ENCODE measurements around the gene C4orf50. TPM values are rescaled to one million over a fixed set of nuclear protein-coding genes. Genes with fewer than 3 reads are reported as not detected.
A peak's percentile ranks its signal among the peaks of the same experiment; 100 is the strongest.
"Not testable (repeated sequence)": the region's sequence is repeated elsewhere in the genome, so short reads cannot be mapped to it uniquely, and the experiment has no call there.

C4orf50 gene
- total RNA-seq, 1 experiment from 2014 or later: 0.17 TPM

- no peak overlapping the region for H3K4me3 Mint-ChIP-seq
- no peaks in the 10 kb centered on the region for H3K79me1 ChIP-seq (ENCODE audit: insufficient read depth, low read depth, low read length, poor library complexity, severe bottlenecking)
- H4K5ac ChIP-seq (ENCODE audit: insufficient read length, low read depth, low read length): no peak overlapping the region
- H2BK12ac ChIP-seq (ENCODE audit: insufficient read length, low read depth, low read length): no peak overlapping the region
- no peak overlapping the region for H2BK15ac ChIP-seq (ENCODE audit: low read depth, low read length)
- H3K18ac ChIP-seq (ENCODE audit: insufficient read length, low read depth, low read length): no peak overlapping the region
- no peak overlapping the region for H2AFZ ChIP-seq (ENCODE audit: low read length)
- no peak overlapping the region for H2BK120ac ChIP-seq (ENCODE audit: low read depth, low read length, poor library complexity, severe bottlenecking)
- H3K4me1 ChIP-seq (ENCODE audit: insufficient read depth, low read length): no peaks in the 10 kb centered on the region
- no peak overlapping the region for H3K9ac ChIP-seq (ENCODE audit: extremely low read depth, insufficient read length, low read length)
- H3K27ac Mint-ChIP-seq: no peak overlapping the region
- H3K27ac ChIP-seq (ENCODE audit: insufficient read length, low read depth, low read length): no peak overlapping the region
- H3K9me3 Mint-ChIP-seq: no peaks in the 10 kb centered on the region
- no peak overlapping the region for H2AK5ac ChIP-seq (ENCODE audit: insufficient read length, low read length)
- no peak overlapping the region for H3K14ac ChIP-seq (ENCODE audit: insufficient read depth, low read length)
- no peak overlapping the region for H3K23ac ChIP-seq (ENCODE audit: insufficient read length, low read depth, low read length)
- H3K27me3 ChIP-seq (ENCODE audit: insufficient read depth, low read length): no peaks in the 10 kb centered on the region
- no peaks in the 10 kb centered on the region for H4K20me1 ChIP-seq (ENCODE audit: control insufficient read depth, insufficient read depth, insufficient read length)
- H3K4ac ChIP-seq (ENCODE audit: low read depth, low read length): no peak overlapping the region
- H2BK20ac ChIP-seq (ENCODE audit: low read depth, low read length, poor library complexity, severe bottlenecking): no peak overlapping the region
- peaks cover 30% of the 10 kb centered on the region for H3K27me3 Mint-ChIP-seq (ENCODE audit: low read depth)
- H4K91ac ChIP-seq (ENCODE audit: insufficient read length, low read depth, low read length): no peak overlapping the region
- no peak overlapping the region for H3T11ph ChIP-seq (ENCODE audit: low read length)
- H3K9me3 ChIP-seq (ENCODE audit: control insufficient read depth, low read depth, low read length): no peaks in the 10 kb centered on the region
- H3K23me2 ChIP-seq (ENCODE audit: insufficient read length, low read depth, low read length, poor library complexity, severe bottlenecking): no peaks in the 10 kb centered on the region
- no CpG with 5 or more reads among the region's 23 CpGs for WGBS (ENCODE audit: extremely low coverage, insufficient read length, low lambda C conversion rate)
- peak; percentile 24 for DNase-seq
- H3K36me3 Mint-ChIP-seq (ENCODE audit: insufficient read depth in 1 of 3, low read depth in 3 of 3): no peaks in the 10 kb centered on the region
- no peak overlapping the region for H4K8ac ChIP-seq (replicated peaks; ENCODE audit: insufficient read length, low read depth, low read length)
- H3K79me2 ChIP-seq (ENCODE audit: insufficient read depth, low read length): no peaks in the 10 kb centered on the region
- no peak overlapping the region for H3K4me2 ChIP-seq (ENCODE audit: insufficient read depth, insufficient read length, low read length)
- no peak overlapping the region for H3K56ac ChIP-seq (ENCODE audit: insufficient read length, low read depth, low read length)
- no peaks in the 10 kb centered on the region; a peak in 2 of 4 replicates for H3K4me1 Mint-ChIP-seq
- TF ChIP-seq CTCF (conservative IDR thresholded peaks at IDR 0.05): no peak
- H2BK5ac ChIP-seq (ENCODE audit: insufficient read length, low read length): no peak overlapping the region
These were observed 24.1 kb downstream of the C4orf50 start for GRCh38 chr4:5993876-5994811.

GRCh38 chr4:5993346-5993745 lies 24.9 kb downstream of the C4orf50 start:
- H3K23ac ChIP-seq (ENCODE audit: insufficient read length, low read depth, low read length); H3K18ac ChIP-seq (ENCODE audit: insufficient read length, low read depth, low read length); H3K4me1 Mint-ChIP-seq; H4K8ac ChIP-seq (replicated peaks; ENCODE audit: insufficient read length, low read depth, low read length); H4K5ac ChIP-seq (ENCODE audit: insufficient read length, low read depth, low read length); H2BK5ac ChIP-seq (ENCODE audit: insufficient read length, low read length); H3K9ac ChIP-seq (ENCODE audit: extremely low read depth, insufficient read length, low read length); H3K9me3 Mint-ChIP-seq; H3K79me2 ChIP-seq (ENCODE audit: insufficient read depth, low read length); H3K27me3 ChIP-seq (ENCODE audit: insufficient read depth, low read length); H3K27ac ChIP-seq (ENCODE audit: insufficient read length, low read depth, low read length); H3K36me3 Mint-ChIP-seq (ENCODE audit: insufficient read depth in 1 of 3, low read depth in 3 of 3); H3K23me2 ChIP-seq (ENCODE audit: insufficient read length, low read depth, low read length, poor library complexity, severe bottlenecking); H3K4me3 Mint-ChIP-seq; H2AK5ac ChIP-seq (ENCODE audit: insufficient read length, low read length); H3K4me1 ChIP-seq (ENCODE audit: insufficient read depth, low read length); H3K9me3 ChIP-seq (ENCODE audit: control insufficient read depth, low read depth, low read length); H2AFZ ChIP-seq (ENCODE audit: low read length); H2BK20ac ChIP-seq (ENCODE audit: low read depth, low read length, poor library complexity, severe bottlenecking); H3T11ph ChIP-seq (ENCODE audit: low read length); H3K14ac ChIP-seq (ENCODE audit: insufficient read depth, low read length); H3K56ac ChIP-seq (ENCODE audit: insufficient read length, low read depth, low read length); H4K20me1 ChIP-seq (ENCODE audit: control insufficient read depth, insufficient read depth, insufficient read length); H2BK120ac ChIP-seq (ENCODE audit: low read depth, low read length, poor library complexity, severe bottlenecking); H3K4me2 ChIP-seq (ENCODE audit: insufficient read depth, insufficient read length, low read length); H2BK15ac ChIP-seq (ENCODE audit: low read depth, low read length); H4K91ac ChIP-seq (ENCODE audit: insufficient read length, low read depth, low read length); H3K79me1 ChIP-seq (ENCODE audit: insufficient read depth, low read depth, low read length, poor library complexity, severe bottlenecking); H2BK12ac ChIP-seq (ENCODE audit: insufficient read length, low read depth, low read length); H3K27ac Mint-ChIP-seq; H3K4ac ChIP-seq (ENCODE audit: low read depth, low read length): not testable (repeated sequence)
- no CpG with 5 or more reads among the region's 9 CpGs for WGBS (ENCODE audit: extremely low coverage, insufficient read length, low lambda C conversion rate)
- peak; percentile 13 for DNase-seq
- H3K27me3 Mint-ChIP-seq (ENCODE audit: low read depth): peaks cover 30% of the 10 kb centered on the region

All from H9 (cell line).